Measurements from ENCODE around the gene GABRB1.

Gene GABRB1

DNA sequence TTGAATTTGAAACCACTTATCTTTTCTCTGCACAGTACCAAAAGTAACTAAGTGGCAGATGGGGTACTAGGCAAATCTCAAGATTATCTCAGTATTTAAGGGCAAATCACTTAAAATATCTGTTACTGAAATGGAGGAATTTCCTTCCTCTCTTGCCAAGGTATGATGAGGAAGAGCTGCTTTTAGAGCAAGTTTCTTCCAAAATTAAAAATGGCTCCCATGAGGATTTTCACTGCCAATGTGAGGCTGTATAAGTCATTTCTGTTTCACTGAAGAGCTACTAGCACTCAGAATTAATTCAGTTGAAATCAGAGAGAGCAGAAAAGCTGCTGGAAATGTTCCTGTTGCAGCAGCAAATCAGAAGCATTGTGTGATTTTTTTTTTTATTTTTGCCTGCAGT is 43.4 kb downstream of the GABRB1 start:
- Histone ChIP-seq H3K4ac (ENCODE audit: low read depth, low read length) (no peak overlapping the region), H3K79me1 (ENCODE audit: low read length) (no peaks in the 10 kb centered on the region), H3K18ac (ENCODE audit: low read length) (no peak overlapping the region), H2BK5ac (ENCODE audit: low read depth, low read length, poor library complexity) (no peak overlapping the region), H3K4me3 (ENCODE audit: low read depth, low read length) (no peak overlapping the region), H2AFZ (ENCODE audit: insufficient read depth, low read length, poor library complexity) (no peak overlapping the region), H3K4me1 (ENCODE audit: control insufficient read depth in 1 of 2, insufficient read depth in 2 of 2, low read length in 2 of 2) (no peaks in the 10 kb centered on the region), H3K36me3 (ENCODE audit: control insufficient read depth in 1 of 2, insufficient read depth in 2 of 2, low read length in 2 of 2) (no peaks in the 10 kb centered on the region), H4K8ac (ENCODE audit: low read depth, low read length) (no peak overlapping the region), H2BK120ac (ENCODE audit: insufficient read depth, low read length, poor library complexity) (no peak overlapping the region), H3K79me2 (ENCODE audit: control insufficient read depth, insufficient read depth, low read length, poor library complexity) (no peaks in the 10 kb centered on the region), H3K9me3 (ENCODE audit: insufficient read depth, low read depth, low read length) (no peaks in the 10 kb centered on the region), H3K14ac (ENCODE audit: low read length) (no peak overlapping the region), H3K9ac (ENCODE audit: low read length) (no peak overlapping the region), H4K12ac (ENCODE audit: low read depth, low read length) (no peak overlapping the region), H3K27me3 (ENCODE audit: insufficient read depth, low read length) (no peaks in the 10 kb centered on the region), H2AK5ac (ENCODE audit: low read length) (no peak overlapping the region), H2BK12ac (ENCODE audit: low read length) (no peak overlapping the region), H3K4me2 (ENCODE audit: low read length) (no peak overlapping the region), H3K23ac (ENCODE audit: low read length) (no peak overlapping the region), H3K27ac (ENCODE audit: low read depth, low read length) (no peak overlapping the region), H4K91ac (ENCODE audit: low read depth, low read length) (no peak overlapping the region)
- no peak for DNase-seq

DNA sequence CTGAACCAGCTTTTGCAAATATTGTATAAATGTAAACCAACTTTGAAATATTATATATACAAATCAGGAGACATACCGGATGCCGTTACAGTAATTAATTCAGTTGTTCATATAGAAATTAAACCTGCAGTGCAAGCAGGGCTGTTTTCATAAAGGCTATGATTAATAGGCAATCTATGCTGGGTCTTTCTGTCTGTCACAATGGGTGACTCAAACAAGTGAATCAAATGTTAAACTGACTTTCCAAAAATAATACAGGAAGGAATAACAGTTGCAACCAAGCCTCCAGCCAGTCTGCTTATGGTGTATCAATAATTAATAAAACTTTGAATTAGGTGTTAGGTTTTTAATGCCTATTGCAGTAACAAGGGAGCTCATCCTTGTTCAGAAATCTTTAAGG is 43.9 kb downstream of the GABRB1 start:
- Histone ChIP-seq H3K79me2 (ENCODE audit: control insufficient read depth, insufficient read depth, low read length, poor library complexity) (no peaks in the 10 kb centered on the region), H2BK5ac (ENCODE audit: low read depth, low read length, poor library complexity) (no peak overlapping the region), H4K12ac (ENCODE audit: low read depth, low read length) (no peak overlapping the region), H2BK120ac (ENCODE audit: insufficient read depth, low read length, poor library complexity) (no peak overlapping the region), H3K79me1 (ENCODE audit: low read length) (no peaks in the 10 kb centered on the region), H2BK12ac (ENCODE audit: low read length) (no peak overlapping the region), H3K18ac (ENCODE audit: low read length) (no peak overlapping the region), H3K9me3 (ENCODE audit: insufficient read depth, low read depth, low read length) (no peaks in the 10 kb centered on the region), H4K91ac (ENCODE audit: low read depth, low read length) (no peak overlapping the region), H3K4me1 (ENCODE audit: control insufficient read depth in 1 of 2, insufficient read depth in 2 of 2, low read length in 2 of 2) (no peaks in the 10 kb centered on the region), H4K8ac (ENCODE audit: low read depth, low read length) (no peak overlapping the region), H2AFZ (ENCODE audit: insufficient read depth, low read length, poor library complexity) (no peak overlapping the region), H3K36me3 (ENCODE audit: control insufficient read depth in 1 of 2, insufficient read depth in 2 of 2, low read length in 2 of 2) (no peaks in the 10 kb centered on the region), H3K14ac (ENCODE audit: low read length) (no peak overlapping the region), H3K27ac (ENCODE audit: low read depth, low read length) (no peak overlapping the region), H3K4me2 (ENCODE audit: low read length) (no peak overlapping the region), H3K23ac (ENCODE audit: low read length) (no peak overlapping the region), H3K27me3 (ENCODE audit: insufficient read depth, low read length) (no peaks in the 10 kb centered on the region), H3K9ac (ENCODE audit: low read length) (no peak overlapping the region), H2AK5ac (ENCODE audit: low read length) (no peak overlapping the region), H3K4me3 (ENCODE audit: low read depth, low read length) (no peak overlapping the region), H3K4ac (ENCODE audit: low read depth, low read length) (no peak overlapping the region)
- no peak for DNase-seq
- WGBS (ENCODE audit: extremely low coverage, insufficient coverage, insufficient read length): no CpG with 5 or more reads among the region's 2 CpGs

DNA sequence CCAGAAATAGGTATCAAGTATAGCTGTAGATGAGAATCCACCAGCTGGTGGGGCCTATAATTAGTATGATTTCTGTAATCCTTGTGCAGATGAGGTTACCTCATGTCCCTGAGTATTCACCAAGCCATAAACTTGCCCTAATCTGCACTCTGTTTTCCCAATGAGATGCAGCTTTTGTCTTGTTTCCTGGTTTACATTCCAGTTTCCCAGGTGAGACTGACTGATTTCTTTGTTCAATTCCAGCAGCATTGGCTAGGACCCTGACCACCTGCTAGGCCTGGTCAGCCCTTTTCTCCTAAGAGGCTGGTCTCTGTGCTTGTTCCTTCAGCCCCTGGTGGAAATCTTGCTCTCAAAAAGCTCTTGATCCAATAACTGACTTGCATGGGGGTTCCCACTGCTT is 44.6 kb downstream of the GABRB1 start:
- H3K9me3 ChIP-seq (ENCODE audit: insufficient read depth, low read depth, low read length): no peaks in the 10 kb centered on the region
- H3K14ac ChIP-seq (ENCODE audit: low read length): no peak overlapping the region
- no peak overlapping the region for H3K27ac ChIP-seq (ENCODE audit: low read depth, low read length)
- no peak overlapping the region for H3K23ac ChIP-seq (ENCODE audit: low read length)
- H3K27me3 ChIP-seq (ENCODE audit: insufficient read depth, low read length): no peaks in the 10 kb centered on the region
- H3K79me1 ChIP-seq (ENCODE audit: low read length): no peaks in the 10 kb centered on the region
- H3K4me3 ChIP-seq (ENCODE audit: low read depth, low read length): no peak overlapping the region
- H3K79me2 ChIP-seq (ENCODE audit: control insufficient read depth, insufficient read depth, low read length, poor library complexity): no peaks in the 10 kb centered on the region
- H2AK5ac ChIP-seq (ENCODE audit: low read length): no peak overlapping the region
- no peaks in the 10 kb centered on the region for H3K36me3 ChIP-seq (ENCODE audit: control insufficient read depth in 1 of 2, insufficient read depth in 2 of 2, low read length in 2 of 2)
- no peak overlapping the region for H4K8ac ChIP-seq (ENCODE audit: low read depth, low read length)
- no peak overlapping the region for H2BK120ac ChIP-seq (ENCODE audit: insufficient read depth, low read length, poor library complexity)
- H3K4ac ChIP-seq (ENCODE audit: low read depth, low read length): no peak overlapping the region
- no peak overlapping the region for H3K4me2 ChIP-seq (ENCODE audit: low read length)
- H4K91ac ChIP-seq (ENCODE audit: low read depth, low read length): no peak overlapping the region
- no peak overlapping the region for H2BK12ac ChIP-seq (ENCODE audit: low read length)
- H4K12ac ChIP-seq (ENCODE audit: low read depth, low read length): no peak overlapping the region
- no peak overlapping the region for H2BK5ac ChIP-seq (ENCODE audit: low read depth, low read length, poor library complexity)
- H3K9ac ChIP-seq (ENCODE audit: low read length): no peak overlapping the region
- no peak for DNase-seq
- no peak overlapping the region for H3K18ac ChIP-seq (ENCODE audit: low read length)
- no peaks in the 10 kb centered on the region for H3K4me1 ChIP-seq (ENCODE audit: control insufficient read depth in 1 of 2, insufficient read depth in 2 of 2, low read length in 2 of 2)
- H2AFZ ChIP-seq (ENCODE audit: insufficient read depth, low read length, poor library complexity): no peak overlapping the region

DNA sequence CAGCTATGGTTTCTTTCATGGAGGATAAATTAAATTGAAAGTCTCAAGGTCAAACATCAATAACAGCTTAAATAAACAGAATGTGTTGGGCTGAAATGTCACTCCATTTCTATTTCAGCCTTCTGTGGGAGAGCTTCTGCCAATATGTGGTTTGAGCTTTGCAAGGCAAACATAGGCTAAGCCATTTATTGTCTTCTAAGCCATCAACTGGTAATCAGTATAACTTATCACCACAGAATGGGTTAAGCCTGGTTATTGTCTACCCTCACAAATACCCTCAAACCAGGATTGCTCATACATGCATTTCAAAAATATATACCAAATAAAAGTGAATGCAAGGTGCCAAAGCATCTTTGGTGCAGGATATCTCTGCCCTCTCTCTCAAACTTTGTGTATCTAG is 52.7 kb downstream of the GABRB1 start:
- no peak overlapping the region for H2BK5ac ChIP-seq (ENCODE audit: low read depth, low read length, poor library complexity)
- no peaks in the 10 kb centered on the region for H3K9me3 ChIP-seq (ENCODE audit: insufficient read depth, low read depth, low read length)
- H3K79me2 ChIP-seq (ENCODE audit: control insufficient read depth, insufficient read depth, low read length, poor library complexity): no peaks in the 10 kb centered on the region
- H3K4me1 ChIP-seq (ENCODE audit: control insufficient read depth in 1 of 2, insufficient read depth in 2 of 2, low read length in 2 of 2): no peaks in the 10 kb centered on the region
- H2AFZ ChIP-seq (ENCODE audit: insufficient read depth, low read length, poor library complexity): no peak overlapping the region
- H3K18ac ChIP-seq (ENCODE audit: low read length): no peak overlapping the region
- no peak overlapping the region for H4K12ac ChIP-seq (ENCODE audit: low read depth, low read length)
- no peak overlapping the region for H4K91ac ChIP-seq (ENCODE audit: low read depth, low read length)
- no peak overlapping the region for H3K27ac ChIP-seq (ENCODE audit: low read depth, low read length)
- no peak overlapping the region for H3K14ac ChIP-seq (ENCODE audit: low read length)
- no peak overlapping the region for H3K4ac ChIP-seq (ENCODE audit: low read depth, low read length)
- no peaks in the 10 kb centered on the region for H3K79me1 ChIP-seq (ENCODE audit: low read length)
- no peaks in the 10 kb centered on the region for H3K36me3 ChIP-seq (ENCODE audit: control insufficient read depth in 1 of 2, insufficient read depth in 2 of 2, low read length in 2 of 2)
- H3K9ac ChIP-seq (ENCODE audit: low read length): no peak overlapping the region
- no peak overlapping the region for H4K8ac ChIP-seq (ENCODE audit: low read depth, low read length)
- H3K23ac ChIP-seq (ENCODE audit: low read length): no peak overlapping the region
- no peak overlapping the region for H3K4me2 ChIP-seq (ENCODE audit: low read length)
- no peak for DNase-seq
- H2AK5ac ChIP-seq (ENCODE audit: low read length): no peak overlapping the region
- H2BK120ac ChIP-seq (ENCODE audit: insufficient read depth, low read length, poor library complexity): no peak overlapping the region
- H3K4me3 ChIP-seq (ENCODE audit: low read depth, low read length): no peak overlapping the region
- H2BK12ac ChIP-seq (ENCODE audit: low read length): no peak overlapping the region
- H3K27me3 ChIP-seq (ENCODE audit: insufficient read depth, low read length): no peaks in the 10 kb centered on the region

DNA sequence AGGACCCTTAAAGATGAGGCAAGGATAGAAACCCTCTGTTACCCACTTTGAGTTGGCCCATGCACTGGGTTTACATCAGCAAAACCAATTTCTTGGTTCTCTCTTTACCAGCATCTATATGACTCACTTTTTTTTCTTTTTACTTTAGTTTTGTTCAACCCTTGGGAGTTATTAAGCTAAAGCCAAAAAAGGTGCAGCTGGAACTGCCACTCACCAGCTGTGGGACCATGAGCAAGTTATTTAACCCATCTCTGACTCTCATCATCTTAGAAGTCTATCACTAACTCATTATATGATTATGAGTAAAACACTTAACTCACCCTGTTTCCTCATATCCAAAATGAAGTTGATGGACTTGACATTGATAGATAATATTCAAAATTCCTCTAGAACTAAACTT is 53.4 kb downstream of the GABRB1 start:
- Histone ChIP-seq H3K27me3 (ENCODE audit: insufficient read depth, low read length) (no peaks in the 10 kb centered on the region), H3K4me2 (ENCODE audit: low read length) (no peak overlapping the region), H4K12ac (ENCODE audit: low read depth, low read length) (no peak overlapping the region)

More for the DNA sequence above, 53.4 kb downstream of the GABRB1 start:
- no peak overlapping the region for H2BK120ac ChIP-seq (ENCODE audit: insufficient read depth, low read length, poor library complexity)
- DNase-seq: no peak
- no peak overlapping the region for H3K18ac ChIP-seq (ENCODE audit: low read length)
- H4K8ac ChIP-seq (ENCODE audit: low read depth, low read length): no peak overlapping the region
- H3K23ac ChIP-seq (ENCODE audit: low read length): no peak overlapping the region
- H3K27ac ChIP-seq (ENCODE audit: low read depth, low read length): no peak overlapping the region
- H3K79me1 ChIP-seq (ENCODE audit: low read length): no peaks in the 10 kb centered on the region
- H2AFZ ChIP-seq (ENCODE audit: insufficient read depth, low read length, poor library complexity): no peak overlapping the region
- no peak overlapping the region for H4K91ac ChIP-seq (ENCODE audit: low read depth, low read length)
- no peaks in the 10 kb centered on the region for H3K79me2 ChIP-seq (ENCODE audit: control insufficient read depth, insufficient read depth, low read length, poor library complexity)
- H3K14ac ChIP-seq (ENCODE audit: low read length): no peak overlapping the region
- no peak overlapping the region for H2BK12ac ChIP-seq (ENCODE audit: low read length)
- no peaks in the 10 kb centered on the region for H3K9me3 ChIP-seq (ENCODE audit: insufficient read depth, low read depth, low read length)
- no peak overlapping the region for H3K4ac ChIP-seq (ENCODE audit: low read depth, low read length)
- no peak overlapping the region for H3K9ac ChIP-seq (ENCODE audit: low read length)
- no peak overlapping the region for H2AK5ac ChIP-seq (ENCODE audit: low read length)
- H3K4me1 ChIP-seq (ENCODE audit: control insufficient read depth in 1 of 2, insufficient read depth in 2 of 2, low read length in 2 of 2): no peaks in the 10 kb centered on the region
- H2BK5ac ChIP-seq (ENCODE audit: low read depth, low read length, poor library complexity): no peak overlapping the region
- H3K4me3 ChIP-seq (ENCODE audit: low read depth, low read length): no peak overlapping the region
- H3K36me3 ChIP-seq (ENCODE audit: control insufficient read depth in 1 of 2, insufficient read depth in 2 of 2, low read length in 2 of 2): no peaks in the 10 kb centered on the region
